DND-41 (cell line): ENCODE data around the gene OARD1.

Experiments
- EZH2 ChIP-seq: IDR thresholded peaks from 3 replicates; pipeline ENCODE4 v1.6.1; 2012; ENCODE audit warnings: borderline replicate concordance, low read depth, mild to moderate bottlenecking, moderate library complexity, low read length, inconsistent platforms; ENCODE audit not compliant: severe bottlenecking
- TF ChIP-seq, protein P1 (sequence below): IDR thresholded peaks from 2 replicates; pipeline ENCODE4 v1.5.1; 2012; ENCODE audit warnings: borderline replicate concordance, low read length, moderate library complexity, mild to moderate bottlenecking; ENCODE audit not compliant: poor library complexity, severe bottlenecking; ENCODE audit errors: extremely low read depth

- TF ChIP-seq, protein P1, sequence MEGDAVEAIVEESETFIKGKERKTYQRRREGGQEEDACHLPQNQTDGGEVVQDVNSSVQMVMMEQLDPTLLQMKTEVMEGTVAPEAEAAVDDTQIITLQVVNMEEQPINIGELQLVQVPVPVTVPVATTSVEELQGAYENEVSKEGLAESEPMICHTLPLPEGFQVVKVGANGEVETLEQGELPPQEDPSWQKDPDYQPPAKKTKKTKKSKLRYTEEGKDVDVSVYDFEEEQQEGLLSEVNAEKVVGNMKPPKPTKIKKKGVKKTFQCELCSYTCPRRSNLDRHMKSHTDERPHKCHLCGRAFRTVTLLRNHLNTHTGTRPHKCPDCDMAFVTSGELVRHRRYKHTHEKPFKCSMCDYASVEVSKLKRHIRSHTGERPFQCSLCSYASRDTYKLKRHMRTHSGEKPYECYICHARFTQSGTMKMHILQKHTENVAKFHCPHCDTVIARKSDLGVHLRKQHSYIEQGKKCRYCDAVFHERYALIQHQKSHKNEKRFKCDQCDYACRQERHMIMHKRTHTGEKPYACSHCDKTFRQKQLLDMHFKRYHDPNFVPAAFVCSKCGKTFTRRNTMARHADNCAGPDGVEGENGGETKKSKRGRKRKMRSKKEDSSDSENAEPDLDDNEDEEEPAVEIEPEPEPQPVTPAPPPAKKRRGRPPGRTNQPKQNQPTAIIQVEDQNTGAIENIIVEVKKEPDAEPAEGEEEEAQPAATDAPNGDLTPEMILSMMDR = no peak
- no peak for TF ChIP-seq EZH2
These were observed 26.5 kb downstream of the OARD1 start for GRCh38 chr6:41045664-41046063.
